Mesendoderm (in vitro differentiated cells): ENCODE results near the gene SYNJ2.
A peak's percentile ranks its signal among the peaks of the same experiment; 100 is the strongest.

Source experiments
- DNase-seq: peaks from one replicate; pipeline ENCODE4 v3.0.0; 2013
- H2AK5ac ChIP-seq: 2 replicates; pipeline ENCODE4 v1.6.1; 2013; ENCODE audit warnings: low read length, inconsistent platforms
- H2BK120ac ChIP-seq: 2 replicates; pipeline ENCODE4 v1.6.1; 2013; ENCODE audit warnings: low read depth, mild to moderate bottlenecking, low read length, moderate library complexity, mixed read lengths
- H2BK15ac ChIP-seq: replicated peaks from 2 replicates; pipeline ENCODE4 v1.6.1; 2013; ENCODE audit warnings: low read depth, mild to moderate bottlenecking, moderate library complexity
- H2BK5ac ChIP-seq: 2 replicates; pipeline ENCODE4 v1.6.1; 2013; ENCODE audit warnings: low read length, inconsistent platforms
- H3K18ac ChIP-seq: 2 replicates; pipeline ENCODE4 v1.6.1; 2013; ENCODE audit warnings: mild to moderate bottlenecking, low read length, mixed read lengths
- H3K23ac ChIP-seq: one replicate; pipeline ENCODE4 v1.6.1; 2013; ENCODE audit warnings: low read length
- H3K27ac ChIP-seq: 2 replicates; pipeline ENCODE4 v1.5.1; 2013; ENCODE audit warnings: low read depth, mild to moderate bottlenecking, inconsistent platforms, low read length, moderate library complexity
- H3K27me3 ChIP-seq: 2 replicates; pipeline ENCODE4 v1.6.1; 2013; ENCODE audit warnings: low read length, control low read depth, mild to moderate bottlenecking, inconsistent platforms; ENCODE audit not compliant: insufficient read depth, poor library complexity
- H3K36me3 ChIP-seq: 2 replicates; pipeline ENCODE4 v1.6.1; 2013; ENCODE audit warnings: low read length, inconsistent platforms; ENCODE audit not compliant: control insufficient read depth, insufficient read depth
- H3K4ac ChIP-seq: one replicate; pipeline ENCODE4 v1.6.1; 2013; ENCODE audit warnings: low read depth, mild to moderate bottlenecking, low read length, moderate library complexity
- H3K4me1 ChIP-seq: 2 replicates; pipeline ENCODE4 v1.6.1; 2013; ENCODE audit warnings: low read depth, low read length, inconsistent platforms; ENCODE audit not compliant: control insufficient read depth
- H3K4me2 ChIP-seq: 2 replicates; pipeline ENCODE4 v1.6.1; 2013; ENCODE audit warnings: low read length
- H3K4me3 ChIP-seq: 2 replicates; pipeline ENCODE4 v1.5.1; 2013; ENCODE audit warnings: mild to moderate bottlenecking, low read length
- H3K56ac ChIP-seq: one replicate; pipeline ENCODE4 v1.6.1; 2013; ENCODE audit warnings: low read length
- H3K79me1 ChIP-seq: 2 replicates; pipeline ENCODE4 v1.6.1; 2013; ENCODE audit warnings: low read length, inconsistent platforms
- H3K79me2 ChIP-seq: 2 replicates; pipeline ENCODE4 v1.6.1; 2013; ENCODE audit warnings: mild to moderate bottlenecking, low read length; ENCODE audit not compliant: control insufficient read depth, insufficient read depth
- H3K9ac ChIP-seq: 2 replicates; pipeline ENCODE4 v1.6.1; 2013; ENCODE audit warnings: low read length, inconsistent platforms
- H4K5ac ChIP-seq: one replicate; pipeline ENCODE4 v1.6.1; 2013; ENCODE audit warnings: low read length
- H4K8ac ChIP-seq: one replicate; pipeline ENCODE4 v1.6.1; 2013; ENCODE audit warnings: low read depth, mild to moderate bottlenecking, control low read depth, low read length, moderate library complexity
- WGBS: extraction: QIAGEN DNeasy Blood & Tissue Kit; methylation state at CpG from one replicate; pipeline ENCODE4 v1.1.7; 2013; ENCODE audit warnings: low lambda C conversion rate, missing lambda C conversion rate; ENCODE audit not compliant: insufficient coverage; ENCODE audit errors: extremely low coverage; 5-methylcytosine and 5-hydroxymethylcytosine counted together

SYNJ2 gene

GRCh38 chr6:157953580-157954091 is 28.0 kb upstream of the SYNJ2 start:
- WGBS: no CpG with 5 or more reads among the region's 7 CpGs
- no peak overlapping the region for H3K4me3 ChIP-seq

GRCh38 chr6:157954150-157955117 is 27.2 kb upstream of the SYNJ2 start:
- Histone ChIP-seq H2BK120ac (no peak overlapping the region), H3K56ac (no peak overlapping the region), H3K23ac (no peak overlapping the region), H2AK5ac (no peak overlapping the region), H4K8ac (no peak overlapping the region), H3K27ac (no peak overlapping the region), H3K4ac (no peak overlapping the region), H3K9ac (no peak overlapping the region), H3K4me2 (no peak overlapping the region), H3K18ac (no peak overlapping the region), H3K79me1 (no peaks in the 10 kb centered on the region), H2BK15ac (no peak overlapping the region), H3K27me3 (no peaks in the 10 kb centered on the region), H3K79me2 (no peaks in the 10 kb centered on the region), H3K4me3 (no peak overlapping the region), H3K4me1 (no peaks in the 10 kb centered on the region), H4K5ac (no peak overlapping the region), H2BK5ac (no peak overlapping the region), H3K36me3 (no peaks in the 10 kb centered on the region)
- peak; percentile 11 for DNase-seq
- no CpG with 5 or more reads among the region's 34 CpGs for WGBS

More at GRCh38 chr6:157953580-157954091, 28.0 kb upstream of the SYNJ2 start:
- H2BK5ac ChIP-seq: no peak overlapping the region
- no peak for DNase-seq
- no peak overlapping the region for H4K5ac ChIP-seq
- no peaks in the 10 kb centered on the region for H3K36me3 ChIP-seq
- H3K4me1 ChIP-seq: no peaks in the 10 kb centered on the region
- H3K79me1 ChIP-seq: no peaks in the 10 kb centered on the region
- H3K4me2 ChIP-seq: no peak overlapping the region
- H3K9ac ChIP-seq: no peak overlapping the region
- no peak overlapping the region for H3K27ac ChIP-seq
- H2BK15ac ChIP-seq: no peak overlapping the region
- no peak overlapping the region for H2BK120ac ChIP-seq
- H4K8ac ChIP-seq: no peak overlapping the region
- no peak overlapping the region for H3K18ac ChIP-seq
- H3K27me3 ChIP-seq: no peaks in the 10 kb centered on the region
- no peaks in the 10 kb centered on the region for H3K79me2 ChIP-seq
- no peak overlapping the region for H3K4ac ChIP-seq
- H3K56ac ChIP-seq: no peak overlapping the region
- H3K23ac ChIP-seq: no peak overlapping the region
- H2AK5ac ChIP-seq: no peak overlapping the region

GRCh38 chr6:157955675-157956074 is 26.0 kb upstream of the SYNJ2 start:
- no peak overlapping the region for H3K56ac ChIP-seq
- no peaks in the 10 kb centered on the region for H3K36me3 ChIP-seq
- no peak overlapping the region for H3K27ac ChIP-seq
- H4K8ac ChIP-seq: no peak overlapping the region
- H2BK120ac ChIP-seq: no peak overlapping the region
- H2BK5ac ChIP-seq: no peak overlapping the region
- no peak overlapping the region for H3K4me2 ChIP-seq
- H3K9ac ChIP-seq: no peak overlapping the region
- no peak overlapping the region for H3K4me3 ChIP-seq
- H3K79me1 ChIP-seq: no peaks in the 10 kb centered on the region
- no peak overlapping the region for H3K18ac ChIP-seq
- no peaks in the 10 kb centered on the region for H3K27me3 ChIP-seq
- no peak overlapping the region for H3K4ac ChIP-seq
- H3K23ac ChIP-seq: no peak overlapping the region
- H4K5ac ChIP-seq: no peak overlapping the region
- no peak for DNase-seq
- no CpG with 5 or more reads among the region's 6 CpGs for WGBS
- H3K79me2 ChIP-seq: no peaks in the 10 kb centered on the region
- H2AK5ac ChIP-seq: no peak overlapping the region
- H2BK15ac ChIP-seq: no peak overlapping the region
- H3K4me1 ChIP-seq: no peaks in the 10 kb centered on the region

- Histone ChIP-seq H3K4ac (no peak overlapping the region), H2AK5ac (no peak overlapping the region), H3K9ac (no peak overlapping the region), H3K23ac (no peak overlapping the region), H3K4me3 (no peak overlapping the region), H3K4me2 (no peak overlapping the region), H3K36me3 (no peaks in the 10 kb centered on the region), H3K4me1 (no peaks in the 10 kb centered on the region), H4K5ac (no peak overlapping the region), H2BK5ac (no peak overlapping the region), H3K27me3 (no peaks in the 10 kb centered on the region), H3K18ac (no peak overlapping the region), H3K79me2 (no peaks in the 10 kb centered on the region), H2BK120ac (no peak overlapping the region), H3K56ac (no peak overlapping the region), H3K79me1 (no peaks in the 10 kb centered on the region), H3K27ac (no peak overlapping the region), H4K8ac (no peak overlapping the region), H2BK15ac (no peak overlapping the region)
- DNase-seq: no peak
- no CpG with 5 or more reads among the region's 12 CpGs for WGBS
Measured at GRCh38 chr6:157956171-157956730, 25.4 kb upstream of the SYNJ2 start.

- Histone ChIP-seq H3K18ac (no peak overlapping the region), H3K56ac (no peak overlapping the region), H2BK120ac (no peak overlapping the region), H3K79me2 (no peaks in the 10 kb centered on the region), H2BK5ac (no peak overlapping the region), H3K79me1 (no peaks in the 10 kb centered on the region), H3K36me3 (no peaks in the 10 kb centered on the region), H3K9ac (no peak overlapping the region), H3K23ac (no peak overlapping the region), H3K27me3 (no peaks in the 10 kb centered on the region), H3K27ac (no peak overlapping the region), H3K4me2 (no peak overlapping the region), H3K4me1 (no peaks in the 10 kb centered on the region), H3K4me3 (no peak overlapping the region), H2BK15ac (no peak overlapping the region), H3K4ac (no peak overlapping the region), H4K5ac (no peak overlapping the region), H4K8ac (no peak overlapping the region), H2AK5ac (no peak overlapping the region)
- WGBS: no CpG with 5 or more reads among the region's 1 CpG
- DNase-seq: no peak
Measured at GRCh38 chr6:157959451-157960227, 22.0 kb upstream of the SYNJ2 start.
